ENCODE results near the gene IFIT1.
A peak's percentile ranks its signal among the peaks of the same experiment; 100 is the strongest.
"Not testable (repeated sequence)": the region's sequence is repeated elsewhere in the genome, so short reads cannot be mapped to it uniquely, and the experiment has no call there.

IFIT1 gene

GRCh38 chr10:89398003-89398749 lies 5.8 kb downstream of the IFIT1 start:
- no peak for DNase-seq (ENCODE audit: low spot score)

GRCh38 chr10:89399956-89400355 lies 7.5 kb downstream of the IFIT1 start:
- DNase-seq (ENCODE audit: low spot score) = no peak

- no peak for DNase-seq (ENCODE audit: low spot score)
Observed at GRCh38 chr10:89403043-89403442, 10.6 kb downstream of the IFIT1 start.

GRCh38 chr10:89404104-89405047 lies 12.0 kb downstream of the IFIT1 start:
- DNase-seq (ENCODE audit: low spot score) = no peak

GRCh38 chr10:89406178-89406577 lies 13.8 kb downstream of the IFIT1 start:
- not testable (repeated sequence) for DNase-seq (ENCODE audit: low spot score)

GRCh38 chr10:89407792-89408191 lies 15.4 kb downstream of the IFIT1 start:
- not testable (repeated sequence) for DNase-seq (ENCODE audit: low spot score)

- DNase-seq (ENCODE audit: low spot score) = not testable (repeated sequence)
Observed at GRCh38 chr10:89409282-89409681, 16.9 kb downstream of the IFIT1 start.

GRCh38 chr10:89410551-89410950 lies 18.1 kb downstream of the IFIT1 start:
- not testable (repeated sequence) for DNase-seq (ENCODE audit: low spot score)

GRCh38 chr10:89411135-89411534 lies 18.7 kb downstream of the IFIT1 start:
- DNase-seq (ENCODE audit: low spot score) = not testable (repeated sequence)

GRCh38 chr10:89412276-89412675 lies 19.9 kb downstream of the IFIT1 start:
- not testable (repeated sequence) for DNase-seq (ENCODE audit: low spot score)

- no peak for DNase-seq (ENCODE audit: low spot score)
Observed at GRCh38 chr10:89413398-89413912, 21.0 kb downstream of the IFIT1 start.

GRCh38 chr10:89414146-89414878 lies 21.9 kb downstream of the IFIT1 start, which contains the start of gene IFIT5:
TSS of gene IFIT5 (plus strand) at chr10:89414568. CDS start at chr10:89414799, 231 bp downstream.
- DNase-seq (ENCODE audit: low spot score) = peak; percentile 64

- DNase-seq (ENCODE audit: low spot score) = peak; percentile 42
Observed at GRCh38 chr10:89414879-89415821, 22.7 kb downstream of the IFIT1 start.

GRCh38 chr10:89416465-89416864 lies 24.0 kb downstream of the IFIT1 start:
- no peak for DNase-seq (ENCODE audit: low spot score)

GRCh38 chr10:89419548-89419947 lies 27.1 kb downstream of the IFIT1 start:
- no peak for DNase-seq (ENCODE audit: low spot score)

GRCh38 chr10:89421018-89421476 lies 28.6 kb downstream of the IFIT1 start:
- DNase-seq (ENCODE audit: low spot score) = no peak

- no peak for DNase-seq (ENCODE audit: low spot score)
Observed at GRCh38 chr10:89425000-89425399, 32.6 kb downstream of the IFIT1 start.

- DNase-seq (ENCODE audit: low spot score) = peak; percentile 51
Observed at GRCh38 chr10:89426230-89426868, 33.9 kb downstream of the IFIT1 start.

- no peak for DNase-seq (ENCODE audit: low spot score)
Observed at GRCh38 chr10:89427629-89428028, 35.2 kb downstream of the IFIT1 start.

GRCh38 chr10:89428877-89429276 lies 36.5 kb downstream of the IFIT1 start:
- DNase-seq (ENCODE audit: low spot score) = no peak

All from SW480 (cell line).